Fibroblast of skin of left quadriceps (primary cell): ENCODE measurements around the gene UNC5CL.
"Not testable (repeated sequence)": the region's sequence is repeated elsewhere in the genome, so short reads cannot be mapped to it uniquely, and the experiment has no call there.

ENCODE experiments used
- DNase-seq, 2 experiments: peaks; one replicate each; pipeline ENCODE4 v3.0.0-alpha.2; 2013; ENCODE audit warnings: low read depth in 2 of 2

UNC5CL gene

DNA sequence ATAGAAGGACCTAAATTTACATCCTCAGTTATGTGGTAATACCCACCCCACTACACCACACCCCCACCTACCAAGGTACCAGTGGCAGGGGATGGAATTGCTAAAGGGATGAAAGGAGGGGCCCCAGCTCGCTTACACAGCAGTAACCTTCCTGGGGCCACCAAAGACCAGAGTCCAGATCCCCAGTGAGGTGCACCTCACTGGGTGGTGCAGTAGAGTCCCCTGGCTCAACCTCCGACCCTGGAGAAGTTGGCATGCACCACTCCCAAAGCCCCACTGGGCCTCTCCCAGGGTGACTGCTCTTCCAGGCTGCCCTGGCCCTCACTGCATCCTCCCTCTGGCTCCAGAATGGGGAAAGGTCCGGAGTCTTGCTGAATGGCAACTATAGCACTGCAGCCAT, 816 bp downstream of the UNC5CL start:
- no peak for DNase-seq

DNA sequence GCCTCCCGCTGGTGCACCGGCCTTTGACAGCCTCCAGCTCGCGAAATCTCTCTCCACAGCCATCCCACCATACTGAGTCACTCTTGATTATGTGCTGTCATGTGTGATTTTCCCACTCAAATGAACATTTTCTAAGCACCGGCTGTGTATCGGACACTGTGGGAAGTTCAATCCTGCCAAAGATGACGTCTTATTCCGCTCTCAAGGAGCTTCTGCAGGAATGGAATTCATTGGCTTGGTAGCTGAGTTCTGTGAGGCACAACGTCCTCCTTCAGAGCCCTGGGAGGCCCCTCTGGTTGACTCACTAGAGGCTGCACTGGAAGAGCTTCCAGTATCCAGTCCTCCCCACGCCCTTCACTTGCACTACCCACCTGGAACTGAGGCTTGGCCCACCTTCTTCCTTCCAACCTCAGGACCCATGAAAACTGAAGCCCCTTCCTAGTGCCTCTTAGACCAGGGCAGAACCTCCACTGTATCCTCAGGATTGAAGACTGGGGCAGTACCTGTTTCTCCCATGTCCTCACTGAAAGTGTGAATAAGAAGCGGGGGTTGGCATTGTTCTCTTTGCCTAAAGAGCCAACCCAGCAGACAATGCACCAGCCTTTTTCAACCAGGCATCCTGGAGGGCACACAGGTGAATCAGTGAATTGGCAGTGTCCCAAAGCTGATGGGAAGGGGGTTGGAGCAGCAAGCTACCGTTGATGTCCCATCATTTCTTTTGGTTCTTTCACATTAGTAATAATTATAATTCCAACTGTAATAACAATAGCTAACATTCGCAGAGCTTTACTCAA, 1.7 kb downstream of the UNC5CL start:
- no peak for DNase-seq

DNA sequence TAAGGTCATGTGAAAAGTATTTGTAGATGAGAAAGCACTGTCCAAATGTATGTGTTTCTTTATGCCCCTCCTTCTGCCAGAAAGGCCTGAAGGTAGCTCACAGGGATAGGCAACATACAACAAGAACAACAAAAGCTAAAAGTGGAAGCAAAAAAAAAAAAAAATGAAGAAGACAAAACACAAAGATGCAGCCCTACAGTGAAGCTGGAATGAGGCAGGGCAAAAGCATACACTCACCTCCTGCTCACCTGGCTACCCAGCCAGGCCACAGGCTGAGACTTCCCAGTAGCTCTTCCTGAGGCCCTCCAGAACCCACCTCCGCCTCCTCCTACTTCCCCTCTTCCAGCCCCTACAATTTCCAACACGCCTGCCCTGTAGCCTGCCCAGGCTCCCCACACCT, 2.4 kb downstream of the UNC5CL start:
- DNase-seq = no peak

DNA sequence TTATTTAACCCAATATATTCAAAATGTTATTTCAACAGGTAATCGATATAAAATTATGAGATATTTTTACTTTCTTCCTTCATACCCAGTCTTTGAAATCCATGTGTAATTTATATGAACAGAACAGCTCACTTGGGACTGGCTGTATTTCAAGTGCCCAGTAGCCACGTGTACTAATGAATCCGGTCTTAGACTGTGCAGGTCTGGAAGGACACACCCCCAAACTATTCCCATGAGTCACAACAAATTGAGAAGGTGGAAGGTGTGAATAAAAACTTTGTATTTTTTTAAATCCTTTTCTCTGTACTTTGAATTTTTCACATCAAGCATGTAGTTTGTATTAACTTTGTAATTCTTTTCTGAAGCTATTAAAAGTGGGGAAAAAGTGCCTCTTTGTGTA, 2.8 kb downstream of the UNC5CL start:
- no peak for DNase-seq

DNA sequence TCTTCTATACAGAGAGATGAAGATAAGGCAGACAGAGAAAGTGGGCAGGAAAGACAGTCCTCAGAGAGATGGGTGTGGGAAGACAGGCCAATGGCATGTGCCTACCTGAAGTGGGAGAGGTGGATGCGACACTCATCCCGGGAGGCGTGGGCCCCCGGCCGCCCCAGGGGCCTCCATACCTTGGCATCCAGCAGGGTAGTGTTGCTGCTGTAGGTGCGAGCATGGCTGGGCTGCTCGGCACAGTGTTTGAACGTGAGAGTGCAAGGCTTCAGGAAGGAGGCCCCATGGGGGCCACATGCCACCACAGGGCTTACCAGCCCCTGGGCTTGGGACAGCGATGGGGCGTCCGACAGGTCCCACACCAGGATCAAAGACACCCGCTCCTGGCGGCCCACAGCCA, 5.2 kb downstream of the UNC5CL start:
- DNase-seq = no peak

DNA sequence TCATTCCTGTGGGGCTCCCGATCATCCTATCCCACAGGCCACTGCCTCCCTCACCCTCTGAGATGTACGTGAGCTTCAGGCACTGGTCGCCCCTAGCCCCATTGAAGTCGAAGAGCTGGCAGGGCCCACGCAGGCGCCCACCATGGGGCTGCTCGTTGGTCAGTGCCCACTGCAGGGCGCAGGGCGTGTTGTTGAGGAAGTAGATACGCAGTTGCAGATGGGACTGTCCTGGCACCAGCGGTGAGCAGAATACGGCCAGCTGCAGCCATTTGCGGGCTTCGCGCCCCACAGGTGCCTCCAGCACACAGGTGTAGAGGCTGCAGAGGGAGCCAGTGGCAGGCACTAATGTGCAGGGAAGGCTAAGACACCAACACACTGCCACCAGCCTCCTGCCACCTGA, 6.2 kb downstream of the UNC5CL start:
- no peak for DNase-seq

DNA sequence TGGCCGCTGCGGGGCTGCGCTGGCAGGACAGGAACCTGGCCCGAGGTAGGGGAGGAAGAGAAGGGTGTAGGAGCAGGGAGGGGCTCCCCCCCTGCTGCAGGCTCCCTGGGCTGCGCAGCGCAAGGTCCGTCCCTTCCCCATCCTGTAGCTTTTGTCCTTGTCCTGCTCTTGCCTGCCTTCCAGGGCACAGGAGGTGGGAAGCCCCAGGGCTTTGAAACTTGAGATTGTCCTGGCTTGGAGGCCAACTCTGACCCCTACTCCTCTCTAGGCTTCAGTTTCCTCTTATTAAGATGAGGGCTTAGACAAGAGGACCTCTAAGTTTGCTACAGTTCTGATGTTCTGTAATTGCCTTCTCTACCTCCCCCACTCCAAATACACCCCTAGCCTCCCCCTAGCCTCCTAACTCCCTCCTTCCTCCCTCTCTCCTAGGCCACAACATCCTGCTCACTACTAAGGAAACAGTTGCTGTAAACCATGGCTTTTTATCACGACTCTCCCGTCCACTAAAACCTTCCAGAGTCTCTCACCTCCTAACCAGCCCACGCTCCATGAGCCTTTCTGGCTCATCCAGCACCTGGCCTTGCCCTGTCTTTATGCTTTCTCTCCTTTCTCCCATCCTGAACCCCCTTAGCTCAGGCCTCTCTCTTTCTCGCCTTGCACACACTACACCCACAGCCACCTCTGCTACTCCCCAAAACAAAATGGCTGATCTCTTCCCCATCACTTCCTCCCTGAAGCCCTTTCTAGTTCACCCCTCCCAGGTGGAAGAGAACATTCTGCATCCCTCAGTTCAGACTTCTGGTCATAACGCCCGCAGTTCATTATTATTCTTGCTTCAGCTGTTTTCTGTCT, 10.2 kb downstream of the UNC5CL start:
- DNase-seq = no peak

DNA sequence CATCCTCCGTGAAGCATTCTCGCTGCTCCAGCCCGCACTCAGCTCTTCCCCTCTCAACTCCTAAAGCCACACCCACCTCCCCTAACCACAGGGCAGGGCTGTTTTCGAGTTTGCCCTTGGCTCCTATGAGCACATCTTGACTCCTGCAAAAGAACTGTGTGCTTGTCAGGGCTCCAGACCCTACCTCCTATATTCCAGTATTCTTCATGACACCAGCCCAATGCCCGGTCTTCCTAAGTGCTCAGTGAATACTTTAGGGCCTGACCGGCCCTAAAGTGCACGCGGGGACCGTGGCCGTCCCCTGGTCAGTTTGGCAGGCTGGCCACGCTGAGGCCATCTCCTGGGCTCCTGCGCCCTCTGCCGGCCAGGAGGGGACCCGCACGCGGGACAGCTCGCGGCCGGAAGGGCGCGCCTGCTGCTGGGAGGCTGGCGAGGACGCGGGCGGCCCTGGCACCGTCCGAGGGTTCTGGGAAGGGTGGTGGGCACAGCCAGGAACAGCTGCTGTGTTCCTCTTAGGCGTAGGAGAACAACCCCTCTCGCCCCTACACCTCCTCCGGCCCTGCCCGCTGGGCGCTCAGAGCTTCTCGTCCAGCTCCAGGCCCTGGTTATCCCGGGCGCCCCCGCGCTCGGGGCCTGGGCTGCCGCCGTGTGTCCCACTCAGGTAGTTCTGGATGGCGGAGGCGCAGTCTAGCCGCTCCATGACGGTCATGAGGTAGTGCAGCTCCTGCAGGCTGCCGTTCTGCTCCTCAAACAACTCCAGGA, 11.0 kb downstream of the UNC5CL start:
- DNase-seq = peak; percentile 37 to 45

DNA sequence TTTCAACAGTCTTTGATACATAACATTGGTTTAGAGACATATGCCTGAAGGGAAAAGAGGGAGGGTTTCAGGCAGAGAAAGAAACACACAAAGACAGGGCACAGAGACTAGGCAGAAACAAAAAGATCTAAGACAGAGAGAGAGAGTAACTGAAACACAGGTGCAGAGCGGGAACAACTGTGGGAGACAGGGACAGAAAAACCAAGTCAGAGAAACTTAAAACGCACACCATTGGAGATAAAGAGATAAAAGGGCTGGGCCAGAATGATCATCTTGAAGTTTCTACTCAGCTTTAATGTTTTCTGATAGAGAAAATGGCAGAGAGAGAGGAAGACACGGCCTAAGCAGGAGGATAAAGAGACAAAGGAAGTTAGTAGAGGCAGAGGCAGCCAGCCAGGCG, 11.8 kb downstream of the UNC5CL start:
- DNase-seq = no peak

DNA sequence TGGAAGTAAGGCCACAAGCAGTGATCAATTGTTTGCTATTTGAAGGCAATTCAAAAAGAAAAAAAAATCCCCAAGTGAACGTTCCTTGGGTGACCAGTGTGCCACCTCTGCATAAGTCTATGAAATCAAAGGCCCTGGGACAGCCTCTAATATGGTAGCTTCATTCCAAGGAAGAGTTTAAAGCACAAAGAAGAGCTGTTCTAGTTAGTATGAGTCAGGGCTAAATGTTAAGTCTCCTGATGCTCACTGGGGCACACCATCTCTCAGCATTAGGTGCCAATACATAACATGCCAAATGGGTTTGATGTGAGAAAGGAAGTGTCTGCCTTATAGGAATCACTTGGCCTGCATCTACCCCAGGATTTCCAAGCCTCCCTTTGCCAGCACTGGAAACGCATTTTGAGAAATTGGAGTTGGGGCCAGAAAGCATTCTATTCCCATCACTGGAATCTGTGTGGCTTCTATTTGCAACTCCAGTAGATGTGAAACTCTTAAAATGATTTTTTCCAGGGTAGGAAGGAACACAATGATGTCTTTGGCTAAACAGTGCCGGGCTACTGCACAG, 13.0 kb downstream of the UNC5CL start:
- DNase-seq = no peak

DNA sequence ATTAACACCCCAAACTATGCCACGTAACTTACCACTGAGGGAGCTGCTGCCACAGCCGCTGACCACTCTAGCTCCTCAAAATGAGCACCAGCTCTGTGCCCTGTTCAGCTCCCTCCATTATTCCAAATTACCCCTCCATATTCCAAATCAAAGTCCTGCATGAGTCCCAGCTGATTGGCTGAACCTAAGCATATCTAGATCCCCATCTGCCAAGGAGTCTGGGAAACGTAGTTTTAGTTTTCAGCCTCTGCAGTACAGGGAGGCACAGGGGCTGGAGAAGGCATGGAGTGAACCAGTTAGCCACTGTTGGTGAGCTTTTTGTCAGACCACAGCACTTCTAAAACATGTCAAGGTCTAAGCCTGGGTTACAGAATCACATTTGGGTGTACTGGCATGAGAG, 15.9 kb downstream of the UNC5CL start:
- DNase-seq = no peak

DNA sequence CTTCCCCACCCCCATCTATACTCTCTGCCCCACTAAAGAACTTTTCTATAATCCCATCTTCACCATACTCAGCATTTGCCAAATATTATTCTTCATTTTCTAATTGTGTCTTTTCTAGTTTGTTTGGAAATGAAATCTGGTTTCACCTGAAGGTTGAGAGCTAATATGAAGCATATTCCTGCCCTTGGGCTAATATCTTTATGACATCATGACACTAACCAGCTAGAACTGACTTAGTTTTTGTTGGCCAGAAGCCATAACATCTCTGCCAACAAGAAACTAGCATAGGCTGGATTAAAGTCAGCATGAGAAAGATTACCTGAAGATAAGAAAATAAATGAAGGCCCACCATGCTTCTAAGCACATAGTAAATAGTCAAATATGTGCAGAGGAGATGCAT, 16.7 kb downstream of the UNC5CL start:
- no peak for DNase-seq

DNA sequence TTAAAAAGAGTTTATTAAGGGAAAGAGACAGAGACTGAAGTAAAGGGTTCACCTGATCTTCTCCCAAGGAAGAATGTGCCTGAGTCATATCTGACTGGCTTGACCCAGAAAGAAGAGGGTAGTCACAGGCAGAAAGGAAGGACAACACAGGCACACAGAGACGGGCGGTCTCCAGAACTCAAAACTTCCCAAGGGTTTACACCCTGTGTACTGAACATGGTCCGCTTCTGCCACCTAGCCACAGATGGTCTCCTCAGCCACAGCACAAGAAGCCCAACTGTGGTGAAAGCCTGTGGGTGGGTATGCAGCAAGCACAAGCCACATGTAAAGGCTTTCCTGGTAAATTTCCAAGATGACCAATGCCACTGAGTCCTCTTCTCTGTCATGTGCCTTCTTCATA, 17.2 kb downstream of the UNC5CL start:
- DNase-seq = peak; percentile 42 to 45

DNA sequence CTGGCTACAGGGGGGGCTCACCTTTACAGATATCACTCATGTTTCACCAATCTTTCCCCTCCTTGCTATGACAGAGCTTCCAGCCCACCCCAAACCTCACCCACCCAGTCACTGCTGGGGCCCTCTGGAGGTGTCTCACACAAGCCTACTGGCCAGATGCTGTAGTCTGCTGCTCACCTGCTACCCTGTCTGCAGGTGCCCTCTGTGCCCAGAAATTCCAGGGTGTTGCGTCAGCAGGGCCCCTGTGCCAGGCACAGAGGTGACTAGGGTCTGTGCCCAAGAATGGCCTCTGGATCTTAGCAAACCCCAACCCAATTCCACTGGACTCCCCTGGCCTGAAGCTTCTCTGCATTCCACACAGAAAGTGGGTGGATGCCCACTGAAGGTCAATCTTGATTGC, 21.4 kb downstream of the UNC5CL start:
- DNase-seq = no peak

DNA sequence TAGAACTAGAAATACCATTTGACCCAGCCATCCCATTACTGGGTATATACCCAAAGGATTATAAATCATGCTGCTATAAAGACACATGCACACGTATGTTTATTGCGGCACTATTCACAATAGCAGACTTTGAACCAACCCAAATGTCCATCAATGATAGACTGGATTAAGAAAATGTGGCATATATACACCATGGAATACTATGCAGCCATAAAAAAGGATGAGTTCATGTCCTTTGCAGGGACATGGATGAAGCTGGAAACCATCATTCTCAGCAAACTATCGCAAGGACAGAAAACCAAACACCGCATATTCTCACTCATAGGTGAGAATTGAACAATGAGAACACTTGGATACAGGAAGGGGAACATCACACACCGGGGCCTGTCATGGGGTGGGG, 23.2 kb downstream of the UNC5CL start:
- not testable (repeated sequence) for DNase-seq

DNA sequence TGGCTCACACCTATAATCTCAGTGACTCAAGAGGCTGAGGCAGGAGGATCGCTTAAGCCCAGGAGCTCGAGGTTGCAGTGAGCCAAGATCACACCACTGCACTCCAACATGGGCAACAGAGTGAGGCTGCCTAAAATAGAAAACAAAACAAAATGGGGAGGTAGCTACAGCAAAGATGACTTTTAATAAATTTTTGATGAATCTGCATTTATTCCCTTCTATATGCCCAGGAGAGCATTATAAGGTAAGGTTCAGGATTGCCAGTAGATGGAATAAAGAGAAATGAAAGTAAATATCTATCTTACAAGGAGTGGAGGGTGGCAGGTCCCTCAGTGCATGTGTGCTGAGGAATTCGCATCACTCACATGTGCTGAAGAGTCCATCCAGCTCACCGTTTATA, 24.2 kb downstream of the UNC5CL start:
- DNase-seq = no peak

DNA sequence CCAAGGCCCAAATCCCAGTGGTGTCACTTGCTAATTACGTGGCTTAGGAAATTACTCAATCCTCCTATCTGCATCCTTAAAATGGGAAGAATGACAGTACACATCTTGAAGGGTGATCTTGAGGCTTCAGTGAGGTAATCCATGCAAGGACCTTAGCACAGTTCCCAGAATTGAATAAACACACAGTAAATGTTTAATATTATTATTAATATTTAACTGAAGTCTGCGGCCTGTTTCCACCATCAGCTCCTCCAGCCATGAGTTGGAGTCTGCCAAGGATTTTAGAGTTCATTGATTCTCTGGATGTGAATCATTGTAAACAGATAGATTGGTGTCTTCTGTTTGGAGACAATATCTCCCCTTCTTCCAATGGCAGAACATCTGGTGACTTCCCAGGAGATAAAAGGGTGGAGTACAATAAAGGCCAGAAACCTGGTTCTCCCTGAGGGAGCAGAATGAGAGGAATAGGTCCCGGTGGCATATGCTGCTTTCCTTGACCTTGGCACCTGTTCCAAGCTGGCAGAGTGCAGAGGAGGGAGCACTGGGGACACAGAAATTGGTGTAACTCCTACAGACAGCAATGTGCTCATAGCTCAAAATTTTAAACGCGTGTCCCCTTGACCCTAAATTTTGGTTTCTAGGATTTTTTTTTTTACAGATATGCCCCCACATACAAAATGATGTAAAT, 25.4 kb downstream of the UNC5CL start:
- DNase-seq = no peak

DNA sequence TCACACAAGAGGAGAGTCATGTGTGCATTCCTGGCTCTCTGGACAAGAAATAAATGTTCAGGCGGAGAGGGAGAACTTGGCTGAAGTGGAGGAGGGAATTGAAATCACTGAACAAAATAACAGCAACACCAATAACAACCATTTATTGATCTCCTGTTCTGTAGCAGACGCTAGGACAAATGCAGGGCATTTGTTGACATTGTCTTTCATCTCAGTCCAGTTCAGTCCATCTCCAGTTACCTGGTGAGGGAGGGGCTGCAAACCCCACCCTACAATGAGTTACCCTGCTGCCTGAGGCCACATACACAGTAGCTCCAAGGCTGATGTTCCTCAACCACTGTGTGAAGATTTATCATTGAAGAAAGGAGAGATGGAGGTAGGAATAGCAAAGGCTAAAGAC, 27.3 kb downstream of the UNC5CL start:
- DNase-seq = no peak

DNA sequence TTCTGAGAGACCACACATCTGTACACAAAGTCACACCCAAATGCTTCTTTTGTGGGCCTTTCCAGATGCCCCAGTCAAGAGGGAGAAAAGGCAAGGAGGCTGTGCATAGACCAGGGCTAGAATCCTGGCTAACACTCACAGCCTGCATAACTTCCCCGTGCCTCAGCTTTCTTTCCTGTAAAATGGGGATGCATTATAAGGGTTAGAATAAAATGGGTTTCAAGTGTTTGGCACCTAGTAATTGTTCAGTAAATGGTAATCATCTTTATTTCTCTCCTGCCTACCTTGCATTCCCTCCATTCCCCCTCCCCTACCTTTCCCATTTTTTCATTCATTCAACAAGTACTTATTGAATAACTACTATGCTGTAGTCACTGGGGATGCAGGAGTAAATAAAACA, 29.4 kb downstream of the UNC5CL start:
- no peak for DNase-seq

DNA sequence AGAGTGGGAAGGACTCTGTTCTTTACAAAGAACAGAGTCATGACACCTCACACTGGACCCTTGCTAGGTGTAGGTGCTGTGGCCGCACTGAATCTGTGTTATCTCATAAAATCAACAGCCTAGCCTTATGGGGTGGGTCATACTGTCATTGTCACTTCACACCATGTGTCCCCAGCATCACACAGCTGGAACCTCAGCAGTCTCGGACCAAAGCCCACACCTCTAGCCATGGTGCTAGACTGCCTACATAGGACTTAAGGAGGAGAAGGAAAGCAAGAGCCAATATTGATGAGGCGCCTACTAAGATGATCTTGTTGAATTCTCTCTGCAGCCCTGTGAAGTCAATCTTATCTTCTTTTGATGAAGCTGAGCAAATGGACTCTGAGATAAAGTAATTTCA, 31.0 kb downstream of the UNC5CL start:
- no peak for DNase-seq

DNA sequence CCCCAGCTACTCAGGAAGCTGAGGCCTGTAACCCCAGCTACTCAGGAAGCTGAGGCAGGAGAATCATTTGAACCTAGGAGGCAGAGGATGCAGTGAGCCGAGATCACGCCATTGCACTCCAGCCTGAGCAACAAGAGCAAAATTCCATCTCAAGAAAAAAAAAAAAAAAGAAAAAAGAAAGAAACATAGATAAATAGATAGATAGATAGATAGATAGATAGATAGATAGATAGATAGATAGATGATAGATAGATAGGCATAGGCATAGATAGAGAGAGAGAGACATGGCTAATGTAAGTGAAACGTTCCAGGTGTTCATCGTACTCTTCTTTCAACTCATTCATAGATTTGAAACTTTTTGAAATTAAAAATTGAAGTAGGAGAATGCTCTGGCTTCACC, 32.0 kb downstream of the UNC5CL start:
- DNase-seq = not testable (repeated sequence)

DNA sequence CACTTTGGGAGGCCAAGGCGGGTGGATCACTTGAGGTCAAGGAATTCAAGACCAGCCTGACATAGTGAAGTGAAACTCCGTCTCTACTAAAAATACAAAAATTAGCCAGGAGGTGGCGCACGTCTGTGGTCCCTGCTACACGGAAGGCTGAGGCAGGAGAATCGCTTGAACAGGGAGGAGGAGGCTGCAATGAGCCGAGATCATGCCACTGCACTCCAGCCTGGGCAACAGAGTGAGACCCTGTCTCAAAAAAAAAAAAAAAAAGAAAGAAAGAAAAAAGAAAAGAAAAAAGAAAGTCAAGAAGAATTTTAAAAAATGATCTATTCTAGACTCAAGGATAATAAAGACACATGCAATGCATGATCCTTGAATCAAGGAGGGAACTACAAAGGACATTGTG, 32.8 kb downstream of the UNC5CL start:
- not testable (repeated sequence) for DNase-seq
